Stomach smooth muscle (tissue), 2 donors: ENCODE measurements around the gene KLHL40.

Experiments
- H3K27ac ChIP-seq: one replicate; pipeline ENCODE4 v1.7.0; 2013; ENCODE audit warnings: mild to moderate bottlenecking, low read length, inconsistent platforms
- H3K27me3 ChIP-seq, 2 donors: one replicate each; pipeline ENCODE4 v1.7.0; 2013; ENCODE audit warnings: low read length in 2 of 2; ENCODE audit not compliant: insufficient read depth in 2 of 2, control insufficient read depth in 1 of 2
- H3K36me3 ChIP-seq, 2 donors: one replicate each; pipeline ENCODE4 v1.7.0; 2013; ENCODE audit warnings: low read length in 2 of 2; ENCODE audit not compliant: control insufficient read depth in 2 of 2, insufficient read depth in 2 of 2
- H3K4me1 ChIP-seq: one replicate; pipeline ENCODE4 v1.7.0; 2013; ENCODE audit warnings: low read length; ENCODE audit not compliant: control insufficient read depth, insufficient read depth
- H3K4me3 ChIP-seq, 2 donors: one replicate each; pipeline ENCODE4 v1.7.0; 2013; ENCODE audit warnings: low read length in 2 of 2
- H3K9ac ChIP-seq, 2 donors: one replicate each; pipeline ENCODE4 v1.7.0; 2013; ENCODE audit warnings: low read length in 2 of 2, mild to moderate bottlenecking in 1 of 2
- H3K9me3 ChIP-seq, 2 donors: one replicate each; pipeline ENCODE4 v1.7.0; 2013; ENCODE audit warnings: low read length in 2 of 2; ENCODE audit not compliant: control insufficient read depth in 2 of 2
- donor health status: healthy.
- donor health status: Pancreatic carcinoma.

The KLHL40 gene

DNA sequence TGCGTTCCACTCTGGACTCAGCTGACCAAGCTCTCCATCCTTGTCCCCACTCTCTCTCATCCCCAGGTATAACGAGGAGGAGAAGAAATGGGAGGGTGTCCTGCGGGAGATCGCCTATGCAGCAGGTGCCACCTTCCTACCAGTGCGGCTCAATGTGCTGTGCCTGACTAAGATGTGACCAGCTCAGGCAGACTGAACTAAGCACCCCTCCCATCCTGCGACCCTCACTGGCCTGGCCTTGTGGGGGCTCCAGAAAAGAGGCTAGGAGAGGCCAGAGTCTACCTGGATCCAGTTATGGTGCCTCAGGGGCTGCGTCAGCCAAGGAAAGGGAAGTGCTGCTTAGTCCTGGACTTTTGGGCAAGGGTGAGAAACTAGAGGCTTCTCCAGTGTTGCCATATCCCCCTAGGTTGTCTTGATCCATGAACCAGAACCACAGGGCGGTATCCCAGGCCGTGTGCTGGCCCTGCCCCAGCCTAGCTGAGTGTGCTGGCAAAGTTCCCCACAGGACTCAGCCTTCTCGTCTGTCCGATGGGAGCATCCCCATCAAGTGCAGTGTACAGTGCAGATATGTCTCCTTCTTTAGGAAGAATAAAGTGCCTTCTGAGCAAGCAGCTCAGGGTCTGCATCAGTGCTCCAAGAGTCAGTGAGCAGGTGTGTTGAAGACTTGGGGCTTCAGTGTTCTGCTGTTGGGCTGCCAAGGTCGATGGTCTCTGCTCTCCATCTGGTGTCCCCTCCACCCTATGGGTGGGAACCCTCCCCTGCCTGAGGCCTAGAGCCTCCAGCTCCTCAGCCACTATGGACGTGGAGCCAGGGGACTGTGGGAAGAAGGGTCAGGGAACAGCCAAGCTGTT, 6.7 kb downstream of the KLHL40 start:
- Histone ChIP-seq H3K27ac (no peak overlapping the region), H3K36me3 (no peaks in the 10 kb centered on the region)

GRCh38 chr3:42692667-42693529, 7.6 kb downstream of the KLHL40 start:
- H3K27ac ChIP-seq: no peak overlapping the region
- no peaks in the 10 kb centered on the region for H3K36me3 ChIP-seq
- H3K4me3 ChIP-seq: no peak overlapping the region
- H3K27me3 ChIP-seq: no peaks in the 10 kb centered on the region
- no peaks in the 10 kb centered on the region for H3K9me3 ChIP-seq
- H3K4me1 ChIP-seq: no peaks in the 10 kb centered on the region
- H3K9ac ChIP-seq: no peak overlapping the region

More for the DNA sequence above, 6.7 kb downstream of the KLHL40 start:
- no peaks in the 10 kb centered on the region for H3K27me3 ChIP-seq
- H3K4me3 ChIP-seq: no peak overlapping the region
- H3K9ac ChIP-seq: no peak overlapping the region
- H3K9me3 ChIP-seq: no peaks in the 10 kb centered on the region
- no peaks in the 10 kb centered on the region for H3K4me1 ChIP-seq

DNA sequence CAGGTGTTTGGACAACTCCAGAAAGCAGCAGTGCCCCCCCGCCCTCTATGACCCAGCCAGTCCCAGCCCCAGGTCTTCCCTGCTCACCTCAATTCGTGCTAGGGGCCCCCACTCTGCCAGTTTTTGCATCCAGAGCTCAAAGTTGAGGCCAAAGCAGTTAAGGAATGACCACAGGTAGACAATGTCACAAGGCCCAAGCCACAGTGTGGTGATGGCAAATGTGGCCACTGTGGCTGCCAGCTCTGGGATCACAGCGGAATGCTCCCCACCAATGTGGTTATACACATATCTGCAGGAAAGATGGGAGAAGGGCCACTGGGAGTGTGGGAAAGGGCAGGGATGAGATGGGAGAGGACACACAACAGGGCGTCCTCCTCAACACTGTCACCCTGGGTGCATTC, 8.2 kb downstream of the KLHL40 start:
- Histone ChIP-seq H3K27me3 (no peaks in the 10 kb centered on the region), H3K4me3 (no peak overlapping the region), H3K27ac (no peak overlapping the region), H3K9me3 (no peaks in the 10 kb centered on the region), H3K36me3 (no peaks in the 10 kb centered on the region), H3K4me1 (no peaks in the 10 kb centered on the region), H3K9ac (no peak overlapping the region)

- Histone ChIP-seq H3K36me3 (no peaks in the 10 kb centered on the region), H3K4me3 (no peak overlapping the region), H3K27ac (no peak overlapping the region)
Observed at GRCh38 chr3:42694366-42694765, 9.0 kb downstream of the KLHL40 start.

DNA sequence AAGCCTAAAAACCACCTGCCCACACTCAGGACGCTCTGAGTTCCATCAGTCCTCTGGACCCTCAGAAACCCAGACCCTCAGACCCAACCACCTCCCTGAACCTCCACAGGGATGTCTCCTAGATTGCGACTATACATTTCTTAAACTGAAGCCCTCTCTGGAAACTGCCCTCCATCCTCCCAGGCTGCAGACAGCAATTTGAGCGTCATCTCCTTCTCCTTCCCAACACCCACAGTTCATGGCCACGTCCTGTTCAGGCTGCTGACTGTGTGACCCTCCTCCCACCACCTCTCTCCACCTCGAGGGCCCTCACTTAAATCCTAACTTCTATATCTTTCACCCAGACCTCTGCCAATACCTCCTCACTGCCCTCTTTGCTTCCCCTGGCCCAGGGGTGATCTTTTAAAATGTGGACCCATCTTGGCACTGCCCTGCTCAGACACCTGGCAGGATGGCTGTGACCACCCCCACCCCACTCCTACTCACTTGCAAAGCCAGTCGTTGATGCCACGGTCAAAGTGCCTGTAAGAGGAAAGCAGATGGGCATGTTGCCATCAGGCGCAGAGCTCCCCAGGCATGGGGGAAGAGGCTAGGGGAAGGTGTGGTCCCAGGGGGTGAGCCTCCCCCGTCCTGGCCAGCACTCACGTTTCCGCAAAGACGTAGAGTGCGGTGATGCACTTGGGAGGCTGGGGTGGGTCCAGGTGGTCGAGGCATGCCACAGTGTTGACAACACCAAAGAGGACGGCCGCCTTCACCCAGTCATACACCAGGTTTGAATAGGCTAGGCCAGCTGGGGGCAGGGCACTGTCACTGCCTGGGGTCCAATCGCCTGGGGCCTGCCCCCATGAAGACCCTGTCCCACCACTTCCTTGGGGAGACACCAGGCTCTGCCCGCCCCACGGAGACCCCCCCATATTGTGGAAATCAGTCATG, 11.3 kb downstream of the KLHL40 start:
- Histone ChIP-seq H3K27ac (no peak overlapping the region), H3K27me3 (peaks cover 0 to 1% of the 10 kb centered on the region in 2 donors), H3K9me3 (no peaks in the 10 kb centered on the region), H3K4me3 (no peak overlapping the region), H3K36me3 (no peaks in the 10 kb centered on the region), H3K4me1 (no peaks in the 10 kb centered on the region), H3K9ac (no peak overlapping the region)

More at GRCh38 chr3:42694366-42694765, 9.0 kb downstream of the KLHL40 start:
- Histone ChIP-seq H3K4me1 (no peaks in the 10 kb centered on the region), H3K9ac (no peak overlapping the region), H3K27me3 (no peaks in the 10 kb centered on the region), H3K9me3 (no peaks in the 10 kb centered on the region)

DNA sequence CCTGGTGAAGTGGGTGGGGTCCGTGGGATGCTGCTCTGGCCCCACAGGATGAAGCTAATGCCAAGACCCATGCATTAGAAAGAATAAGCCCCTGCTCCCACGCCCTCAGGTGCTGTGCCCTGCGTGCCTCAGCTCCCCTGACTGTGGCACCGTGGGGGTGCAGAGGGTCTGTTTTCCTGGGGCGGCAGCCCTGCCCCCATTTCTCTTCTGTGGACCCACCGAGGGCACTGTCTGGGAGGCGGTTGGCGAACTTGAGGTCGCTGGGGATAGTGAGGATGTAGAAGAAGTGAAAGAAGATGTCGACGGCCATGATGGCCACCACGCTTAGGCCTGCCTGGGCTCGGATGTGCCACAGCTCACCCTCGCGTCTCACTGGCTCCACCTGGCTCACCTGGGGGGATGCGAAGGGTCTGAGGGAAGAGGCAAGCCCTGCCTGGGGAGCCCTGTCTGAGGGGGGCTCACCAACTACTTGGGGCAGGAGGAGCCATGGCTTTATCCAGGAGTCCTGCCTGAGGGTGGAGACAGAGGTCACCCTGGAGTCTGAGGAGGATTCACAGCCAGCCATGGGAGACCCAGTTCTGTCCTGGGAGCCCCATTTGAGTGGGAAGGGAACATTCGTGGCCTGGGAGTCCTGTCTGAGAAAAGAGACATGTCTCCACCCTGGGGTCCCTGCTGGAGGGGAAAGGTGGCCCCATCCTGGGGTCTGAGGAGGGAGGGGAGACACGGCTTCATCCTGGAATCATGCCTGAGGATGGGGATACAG, 12.1 kb downstream of the KLHL40 start:
- no peaks in the 10 kb centered on the region for H3K36me3 ChIP-seq

DNA sequence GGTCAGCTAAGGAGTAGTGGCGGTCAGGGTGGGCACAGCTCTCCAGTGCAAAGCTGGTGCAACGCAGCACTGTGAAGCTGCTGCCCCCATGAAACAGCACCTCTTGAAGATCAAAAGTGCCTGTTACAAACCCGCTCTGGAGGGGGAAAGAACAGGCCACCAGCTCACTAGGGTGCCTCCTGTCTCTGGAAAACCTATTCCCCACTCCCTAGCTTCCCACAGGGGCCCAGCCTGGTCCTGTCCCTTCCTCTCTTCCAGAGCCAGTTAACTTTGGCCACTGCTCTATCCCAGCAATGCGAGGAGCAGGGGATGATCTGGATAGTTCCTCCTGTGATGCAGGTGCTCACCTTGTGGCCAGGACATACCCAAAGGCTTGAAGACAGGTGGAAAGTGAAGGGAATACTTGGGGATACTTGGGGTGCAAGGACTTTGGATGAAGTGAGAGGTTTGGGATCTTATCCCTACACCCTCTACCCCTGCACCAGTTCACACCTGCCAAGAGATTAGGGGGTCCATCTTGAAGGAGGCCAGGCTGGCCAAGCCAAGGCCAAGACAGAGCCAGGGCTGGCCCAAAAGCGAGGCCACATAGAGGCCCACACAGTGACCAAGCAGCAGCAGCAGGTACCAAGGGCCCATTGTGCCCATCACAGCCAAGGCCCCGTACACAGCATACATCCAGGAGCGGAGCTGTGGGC, 13.0 kb downstream of the KLHL40 start:
- Histone ChIP-seq H3K36me3 (no peaks in the 10 kb centered on the region), H3K9me3 (no peaks in the 10 kb centered on the region), H3K9ac (no peak overlapping the region), H3K4me3 (no peak overlapping the region), H3K27me3 (peaks cover 0 to 4% of the 10 kb centered on the region in 2 donors), H3K27ac (no peak overlapping the region), H3K4me1 (no peaks in the 10 kb centered on the region)

More for the DNA sequence above, 12.1 kb downstream of the KLHL40 start:
- H3K27me3 ChIP-seq: peaks cover 0 to 4% of the 10 kb centered on the region in 2 donors
- no peak overlapping the region for H3K27ac ChIP-seq
- H3K4me1 ChIP-seq: no peaks in the 10 kb centered on the region
- H3K9me3 ChIP-seq: no peaks in the 10 kb centered on the region
- H3K9ac ChIP-seq: no peak overlapping the region
- H3K4me3 ChIP-seq: no peak overlapping the region

GRCh38 chr3:42698911-42699230, 13.5 kb downstream of the KLHL40 start:
- H3K9me3 ChIP-seq: no peaks in the 10 kb centered on the region
- H3K27me3 ChIP-seq: peaks cover 0 to 4% of the 10 kb centered on the region in 2 donors
- H3K9ac ChIP-seq: no peak overlapping the region
- no peaks in the 10 kb centered on the region for H3K4me1 ChIP-seq
- H3K36me3 ChIP-seq: no peaks in the 10 kb centered on the region
- no peak overlapping the region for H3K27ac ChIP-seq
- H3K4me3 ChIP-seq: no peak overlapping the region

DNA sequence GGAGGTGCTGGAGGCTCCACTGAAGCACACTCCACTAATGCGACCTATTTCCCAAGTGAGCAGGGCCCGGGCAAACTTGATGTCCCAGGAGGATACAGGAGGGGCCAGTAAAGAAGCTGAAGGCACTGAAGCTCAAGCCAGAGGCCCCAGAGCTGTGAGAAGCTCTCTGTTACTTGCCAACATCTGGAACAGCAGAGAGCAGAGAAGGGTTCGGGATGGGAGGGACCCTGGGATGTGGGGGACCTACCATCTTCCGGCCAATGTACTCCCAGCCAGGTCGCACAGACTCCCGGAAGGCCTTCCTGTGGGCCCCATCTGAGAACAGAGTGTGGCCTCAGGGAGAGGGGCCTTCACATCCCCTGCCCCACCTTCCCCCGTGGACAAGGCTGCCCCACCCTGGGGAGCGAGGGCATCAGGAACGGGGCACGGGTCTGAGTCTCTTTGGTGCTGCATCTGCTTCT, 14.2 kb downstream of the KLHL40 start:
- H3K36me3 ChIP-seq: no peaks in the 10 kb centered on the region
- no peaks in the 10 kb centered on the region for H3K4me1 ChIP-seq
- no peaks in the 10 kb centered on the region for H3K9me3 ChIP-seq
- H3K27ac ChIP-seq: no peak overlapping the region
- H3K9ac ChIP-seq: no peak overlapping the region
- no peak overlapping the region for H3K4me3 ChIP-seq
- peaks cover 0 to 4% of the 10 kb centered on the region in 2 donors for H3K27me3 ChIP-seq
